GM10248 (cell line): Measurements from ENCODE around the gene RORC.

Experiments used
- CTCF ChIA-PET: fragments of 300-600 bp; sonication (Branson Sonifier 250); formaldehyde crosslinking; extraction: SDS; loops from one replicate; lab custom pipeline; 2021; ENCODE audit warnings: antibody characterized with exemption; lab: Yijun Ruan, JAX
- POLR2A ChIA-PET: fragments of 350-650 bp; sonication (Branson Sonifier 250); formaldehyde crosslinking; extraction: SDS; loops from one replicate; lab custom pipeline; 2020; ENCODE audit warnings: antibody characterized with exemption; lab: Yijun Ruan, JAX
- DNase-seq: peaks from one replicate; pipeline ENCODE4 v3.0.0; 2012; ENCODE audit errors: extremely low spot score
- CTCF ChIP-seq: IDR thresholded peaks from 2 replicates; pipeline ENCODE4 v1.5.1; 2012; ENCODE audit warnings: mild to moderate bottlenecking, low read depth; ENCODE audit errors: extremely low read depth, missing control alignments, control extremely low read depth

Gene RORC

GRCh38 chr1:151831256-151831591, 378 bp downstream of the RORC start:
- ChIA-PET CTCF (interaction anchor here (1.4 kb wide), 1 partner anchor 10 kb away, joined by 4 read pairs; no protein-coding TSS in a partner anchor), POLR2A (no interaction called here)
- no peak for TF ChIP-seq CTCF
- no peak for DNase-seq

- ChIA-PET CTCF (interaction anchor here (1.4 kb wide), 1 partner anchor 9 kb away, joined by 4 read pairs; no protein-coding TSS in a partner anchor), POLR2A (no interaction called here)
- no peak for DNase-seq
- no peak for TF ChIP-seq CTCF
Measured at GRCh38 chr1:151830055-151830454, 1.5 kb downstream of the RORC start.

GRCh38 chr1:151829352-151830046, 2.1 kb downstream of the RORC start:
- ChIA-PET POLR2A (no interaction called here), CTCF (interaction anchor here (1.1 to 1.4 kb wide), 2 partner anchors 8 to 136 kb away, joined by 3 to 4 read pairs; no protein-coding TSS in a partner anchor)
- TF ChIP-seq CTCF = no peak
- no peak for DNase-seq

DNA sequence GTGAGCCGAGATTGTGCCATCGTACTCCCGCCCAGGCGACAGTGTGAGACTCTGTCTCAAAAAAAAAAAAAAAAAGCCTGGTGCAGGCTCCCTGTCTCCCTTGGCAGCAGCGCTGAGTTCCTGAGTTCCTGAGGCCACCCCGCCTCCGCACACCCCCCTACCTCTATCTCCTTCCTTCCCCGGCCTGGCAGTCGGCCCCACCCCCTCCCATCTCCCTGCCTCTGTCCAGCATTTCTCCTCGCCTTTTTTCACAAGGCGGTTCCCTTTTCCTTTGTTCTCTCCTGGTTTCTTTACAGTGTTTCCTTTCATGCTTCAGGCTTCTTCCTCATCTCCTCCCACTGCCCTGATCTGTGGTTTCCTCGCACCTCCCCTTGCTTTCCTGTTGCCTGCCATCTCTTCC, 2.7 kb downstream of the RORC start:
- POLR2A ChIA-PET = no interaction called here
- CTCF ChIA-PET = interaction anchor here (1.1 to 1.4 kb wide), 2 partner anchors 7 to 135 kb away, joined by 3 to 6 read pairs; no protein-coding TSS in a partner anchor
- DNase-seq = no peak
- TF ChIP-seq CTCF = no peak

DNA sequence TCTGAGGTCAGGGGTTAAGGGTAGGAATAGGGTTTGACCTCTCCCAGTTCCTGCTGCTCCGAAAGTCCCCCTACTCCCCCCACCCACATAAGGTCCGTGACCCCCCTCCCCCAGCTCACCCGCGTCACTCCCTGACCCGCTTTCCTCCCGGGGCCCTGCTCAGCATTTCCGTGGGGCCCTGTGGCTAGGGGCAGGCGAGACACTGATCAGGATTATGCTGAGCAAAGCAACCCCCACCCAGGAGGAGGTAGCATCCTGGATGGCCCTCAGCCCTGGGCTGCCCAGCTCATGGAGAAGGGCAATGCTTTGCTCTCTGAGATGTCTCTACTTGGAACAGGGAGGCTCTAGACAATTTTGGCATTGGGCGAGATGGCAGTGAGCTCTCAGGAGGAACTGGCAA, 3.7 kb downstream of the RORC start:
- POLR2A ChIA-PET = interaction anchor here (0.6 kb wide), 1 partner anchor 21 kb away, joined by 6 read pairs; no protein-coding TSS in a partner anchor
- DNase-seq = no peak
- no peak for TF ChIP-seq CTCF
- CTCF ChIA-PET = interaction anchor here (1.4 to 2.2 kb wide), 2 partner anchors 9 to 10 kb away, joined by 6 to 7 read pairs; no protein-coding TSS in a partner anchor

GRCh38 chr1:151825751-151826660, 5.6 kb downstream of the RORC start:
- TF ChIP-seq CTCF = no peak
- ChIA-PET CTCF (interaction anchor here (2.2 kb wide), 1 partner anchor 8 kb away, joined by 7 read pairs; no protein-coding TSS in a partner anchor), POLR2A (no interaction called here)

More at GRCh38 chr1:151825751-151826660, 5.6 kb downstream of the RORC start:
- no peak for DNase-seq
